Hepatocyte (in vitro differentiated cells): ENCODE data around the gene SPATA12. TPM values are rescaled to one million over a fixed set of nuclear protein-coding genes. Genes with fewer than 3 reads are reported as not detected.

Experiments used
- DNase-seq: peaks from one replicate; pipeline ENCODE4 v3.0.0-alpha.2; 2016; ENCODE audit warnings: low spot score
- H2AFZ ChIP-seq: fragments of 200-600 bp; sonication (generic); 2 replicates; pipeline ENCODE4 v1.6.0; 2016; ENCODE audit warnings: antibody characterized with exemption, mild to moderate bottlenecking
- H3K27ac ChIP-seq: fragments of 200-600 bp; sonication (generic); 2 replicates; pipeline ENCODE4 v1.5.1; 2016; ENCODE audit warnings: mild to moderate bottlenecking
- H3K27me3 ChIP-seq: fragments of 200-600 bp; sonication (generic); 2 replicates; pipeline ENCODE4 v1.6.1; 2016
- H3K36me3 ChIP-seq: fragments of 200-600 bp; sonication (generic); replicated peaks from 2 replicates; pipeline ENCODE4 v1.5.1; 2016; ENCODE audit warnings: low read depth; ENCODE audit not compliant: insufficient read depth
- H3K4me1 ChIP-seq: fragments of 200-600 bp; sonication (generic); 2 replicates; pipeline ENCODE4 v1.5.1; 2016; ENCODE audit warnings: mild to moderate bottlenecking, moderate library complexity; ENCODE audit not compliant: insufficient read depth
- H3K4me2 ChIP-seq: fragments of 200-600 bp; sonication (generic); 2 replicates; pipeline ENCODE4 v1.6.0; 2016
- H3K4me3 ChIP-seq: fragments of 200-600 bp; sonication (generic); 2 replicates; pipeline ENCODE4 v1.5.1; 2016; ENCODE audit warnings: mild to moderate bottlenecking
- H3K79me2 ChIP-seq: fragments of 200-600 bp; sonication (generic); 2 replicates; pipeline ENCODE4 v1.6.0; 2017; ENCODE audit warnings: mild to moderate bottlenecking
- H3K9me2 ChIP-seq: fragments of 200-600 bp; sonication (generic); replicated peaks from 2 replicates; pipeline ENCODE4 v1.6.0; 2017; ENCODE audit warnings: mild to moderate bottlenecking; ENCODE audit not compliant: insufficient read depth
- H3K9me3 ChIP-seq: fragments of 200-600 bp; sonication (generic); 2 replicates; pipeline ENCODE4 v1.5.1; 2016; ENCODE audit warnings: low read depth, mild to moderate bottlenecking
- H4K20me1 ChIP-seq: fragments of 200-600 bp; sonication (generic); 2 replicates; pipeline ENCODE4 v1.6.0; 2016; ENCODE audit warnings: mild to moderate bottlenecking; ENCODE audit not compliant: insufficient read depth, poor library complexity, severe bottlenecking
- CTCF ChIP-seq: fragments of 200-600 bp; sonication (generic); IDR thresholded peaks from 2 replicates; pipeline ENCODE4 v1.5.1; 2016; ENCODE audit warnings: antibody characterized with exemption, mild to moderate bottlenecking; ENCODE audit not compliant: poor library complexity
- EZH2 ChIP-seq: fragments of 200-600 bp; sonication (generic); IDR thresholded peaks from 2 replicates; pipeline ENCODE4 v1.6.1; 2016; ENCODE audit warnings: antibody characterized with exemption, mild to moderate bottlenecking, borderline replicate concordance
- EZH2phosphoT487 ChIP-seq: fragments of 200-600 bp; sonication (generic); IDR thresholded peaks from one replicate; pipeline ENCODE4 v1.6.1; 2018; ENCODE audit warnings: antibody characterized with exemption, mild to moderate bottlenecking, low read depth, moderate library complexity; ENCODE audit not compliant: unreplicated experiment, severe bottlenecking
- WGBS: methylation state at CpG from one replicate; pipeline ENCODE4 v1.1.6; 2016; ENCODE audit warnings: low lambda C conversion rate; ENCODE audit errors: missing lambda C conversion rate; 5-methylcytosine and 5-hydroxymethylcytosine counted together
- polyA plus RNA-seq: library from polyadenylated mRNA; unstranded; fragments of >200 nt; fragmentation: Nextera tagmentation; extraction: Ambion mirVana; gene quantifications from 2 replicates; pipeline ENCODE4 v1.2.1, GENCODE V29; 2016
- total RNA-seq: library from RNA; depleted of rRNA; stranded (reverse); fragments of >200 nt; gene quantifications from 2 replicates; pipeline ENCODE4 v1.2.3, GENCODE V29; 2014

Gene SPATA12
- total and polyA plus RNA-seq, 2 experiments from 2014 or later, result 0.10 to 0.25 TPM

- Histone ChIP-seq H3K4me1 (peaks cover 12% of the 10 kb centered on the region), H3K79me2 (peaks cover 14% of the 10 kb centered on the region), H3K9me2 (no peaks in the 10 kb centered on the region), H3K27me3 (no peaks in the 10 kb centered on the region), H3K4me3 (no peak overlapping the region), H3K4me2 (no peak overlapping the region), H4K20me1 (no peaks in the 10 kb centered on the region), H3K9me3 (no peaks in the 10 kb centered on the region), H2AFZ (no peak overlapping the region), H3K36me3 (no peaks in the 10 kb centered on the region), H3K27ac (no peak overlapping the region)
- TF ChIP-seq CTCF, result no peak
- TF ChIP-seq EZH2phosphoT487, result no peak
- TF ChIP-seq EZH2, result no peak
- WGBS, result 92% methylated on average over 4 of the region's 4 CpGs
- no peak for DNase-seq
These were observed 13.7 kb downstream of the SPATA12 start for GRCh38 chr3:57074135-57074534.

- 96% methylated on average over 3 of the region's 3 CpGs for WGBS
- Histone ChIP-seq H3K79me2 (peaks cover 14% of the 10 kb centered on the region), H4K20me1 (no peaks in the 10 kb centered on the region), H3K4me3 (no peak overlapping the region), H3K27me3 (no peaks in the 10 kb centered on the region), H3K4me2 (no peak overlapping the region), H3K9me2 (no peaks in the 10 kb centered on the region), H3K27ac (no peak overlapping the region), H3K36me3 (no peaks in the 10 kb centered on the region), H3K4me1 (peaks cover 17% of the 10 kb centered on the region), H2AFZ (no peak overlapping the region), H3K9me3 (no peaks in the 10 kb centered on the region)
- DNase-seq, result no peak
- TF ChIP-seq EZH2 (no peak), CTCF (no peak), EZH2phosphoT487 (no peak)
These were observed 16.0 kb downstream of the SPATA12 start for GRCh38 chr3:57076422-57076951.

- 39% methylated on average over 9 of the region's 9 CpGs for WGBS
- no peak for DNase-seq
- no peaks in the 10 kb centered on the region for H3K36me3 ChIP-seq
- peak overlapping the region; percentile 80 for H3K27ac ChIP-seq
- H3K4me3 ChIP-seq, result peak overlapping the region; percentile 98
- H3K9me3 ChIP-seq, result no peaks in the 10 kb centered on the region
- no peaks in the 10 kb centered on the region for H4K20me1 ChIP-seq
- H3K79me2 ChIP-seq, result peaks cover 14% of the 10 kb centered on the region
- H3K27me3 ChIP-seq, result no peaks in the 10 kb centered on the region
- H3K4me1 ChIP-seq, result peaks cover 17% of the 10 kb centered on the region
- peak overlapping the region; percentile 98 for H2AFZ ChIP-seq
- H3K4me2 ChIP-seq, result peak overlapping the region; percentile 100
- no peak for TF ChIP-seq EZH2
- TF ChIP-seq CTCF, result no peak
- TF ChIP-seq EZH2phosphoT487, result no peak
- no peaks in the 10 kb centered on the region for H3K9me2 ChIP-seq
These were observed 17.3 kb downstream of the SPATA12 start for GRCh38 chr3:57077630-57078343.

- peaks cover 17% of the 10 kb centered on the region for H3K4me1 ChIP-seq
- no peaks in the 10 kb centered on the region for H4K20me1 ChIP-seq
- 5% methylated on average over 15 of the region's 15 CpGs for WGBS
These were observed 17.8 kb downstream of the SPATA12 start for GRCh38 chr3:57078344-57078634.

More at GRCh38 chr3:57078344-57078634, 17.8 kb downstream of the SPATA12 start:
- Histone ChIP-seq H3K9me2 (no peaks in the 10 kb centered on the region), H2AFZ (peak overlapping the region; percentile 98), H3K27ac (peak overlapping the region; percentile 80), H3K27me3 (no peaks in the 10 kb centered on the region), H3K36me3 (no peaks in the 10 kb centered on the region), H3K9me3 (no peaks in the 10 kb centered on the region), H3K4me3 (peak overlapping the region; percentile 98), H3K4me2 (peak overlapping the region; percentile 100), H3K79me2 (peaks cover 14% of the 10 kb centered on the region)
- TF ChIP-seq EZH2, result no peak
- TF ChIP-seq CTCF, result no peak
- no peak for TF ChIP-seq EZH2phosphoT487
- DNase-seq, result peak; percentile 74
